Heart right ventricle (tissue), 16 donors: ENCODE measurements around the gene KIAA0513. TPM values are rescaled to one million over a fixed set of nuclear protein-coding genes. Genes with fewer than 3 reads are reported as not detected.

ENCODE experiments used
- ATAC-seq, 8 donors: fragments of 200-7000 bp; cut with Tn5 transposase; one replicate each; pipeline ENCODE4 v1.9.1; 2020; ENCODE audit warnings: mild to moderate bottlenecking in 8 of 8, moderate library complexity in 8 of 8, moderate number of reproducible peaks in 1 of 8
- DNase-seq, 2 donors: peaks; one replicate each; pipeline ENCODE4 v3.0.0-alpha.2; 2020
- H3K27ac ChIP-seq, 10 donors: fragments of 200-600 bp; sonication (generic) in 2 of 10; one replicate each; pipeline versions ENCODE4 v1.5.0 to v1.8.0; 2020 to 2022; ENCODE audit warnings: mild to moderate bottlenecking in 3 of 10
- H3K27me3 ChIP-seq, 7 donors: fragments of 200-600 bp; one replicate each; pipeline ENCODE4 v1.8.0; 2021 to 2022; ENCODE audit warnings: mild to moderate bottlenecking in 2 of 7
- H3K36me3 ChIP-seq, 9 donors: fragments of 200-600 bp; sonication (generic) in 1 of 9; one replicate each; pipeline versions ENCODE4 v1.5.0 to v1.8.0; 2020 to 2022; ENCODE audit warnings: mild to moderate bottlenecking in 2 of 9
- H3K4me1 ChIP-seq, 9 donors: fragments of 200-600 bp; sonication (generic) in 1 of 9; one replicate each; pipeline versions ENCODE4 v1.5.0 to v1.8.0; 2020 to 2022; ENCODE audit warnings: mild to moderate bottlenecking in 4 of 9
- H3K4me3 ChIP-seq, 10 donors: fragments of 200-600 bp; sonication (generic) in 2 of 10; one replicate each; pipeline versions ENCODE4 v1.5.0 to v1.8.0; 2020 to 2022; ENCODE audit warnings: mild to moderate bottlenecking in 7 of 10, moderate library complexity in 2 of 10
- H3K9me3 ChIP-seq, 11 donors: fragments of 200-600 bp in 10 of 11; sonication (generic) in 2 of 11; one replicate each; pipeline versions ENCODE4 v1.5.0 to v1.8.0; 2013 to 2022; ENCODE audit warnings: mild to moderate bottlenecking in 2 of 11, control low read depth in 1 of 11, moderate library complexity in 1 of 11
- WGBS, 2 donors: extraction: QIAGEN DNeasy Blood & Tissue Kit; methylation state at CpG; one replicate each; pipeline ENCODE4 v1.1.7; 2013; ENCODE audit warnings: inconsistent platforms in 1 of 2; 5-methylcytosine and 5-hydroxymethylcytosine counted together
- intact Hi-C, 10 donors: fragments of 100-400 bp; cut with DNase I; formaldehyde crosslinking; loops; one replicate each; pipeline versions ENCODE4 v1.11.1 to v1.14.2; 2022
- polyA plus RNA-seq, 2 donors: library from polyadenylated mRNA; stranded (reverse); fragments of 200-250 nt; gene quantifications; one replicate each; pipeline ENCODE4 v1.2.3, GENCODE V29; 2013
- total RNA-seq, 10 donors: library from RNA; stranded (reverse); fragmentation: NEBNext Ultra II Directional in 3 of 10; extraction: Animal tissue kit (Norgen Biotek cat#: 25700) in 3 of 10; gene quantifications; one replicate each; pipeline versions ENCODE4 v1.2.1 to v1.2.4, GENCODE V29; 2021 to 2023
- TF ChIP-seq, protein P1 (sequence below), 9 donors: fragments of 200-600 bp; sonication (generic) in 2 of 9; IDR thresholded peaks; one replicate each; pipeline versions ENCODE4 v1.5.0 to v1.8.0; 2021 to 2022; ENCODE audit warnings: antibody characterized with exemption in 9 of 9, mild to moderate bottlenecking in 5 of 9, moderate library complexity in 1 of 9
- donor health status: Arrhythmogenic right ventricular cardiomyopathy.
- donor health status: ischemic (EF 13 %, LVEDD 7.1; RV severe dilation, severe dysfunction).
- donor health status: healthy with polysubstance abuse.
- donor health status: DM: no; HTN: yes; CAD: no.
- donor health status: DM: no; HTN: no; CAD: no.
- donor health status: ischemic (EF 25% LVEDD 6.9; RV normal size, moderate dysfunction).
- donor health status: ischemic (EF 25% LVEDD 5.7; RV mildly dilated, moderate dysfunction).
- donor health status: healthy.
- donor health status: DM: yes; HTN: yes; CAD: no.
- donor health status: Ischemic cardiomyopathy.
- donor health status: ischemic (EF 35%, LVEDD 5.7; RV mildly dilated, moderate dysfunction).
- donor health status: nonischemic (EF 11% LVEDD 7.7; RV severe dilation, severe dysfunction).
- donor health status: DM: yes; HTN: yes; CAD: no.
- donor health status: PGD.
- donor health status: ischemic (EF 29% LVEDD 5.4; RV normal size, mild dysfunction).
- donor health status: nonischemic (EF 23%, LVEDD 6.1; RV moderate dilation, normal function).

Gene KIAA0513
- total and polyA plus RNA-seq, 12 donors: 2.4 to 10.9 (median 8.3) TPM

DNA sequence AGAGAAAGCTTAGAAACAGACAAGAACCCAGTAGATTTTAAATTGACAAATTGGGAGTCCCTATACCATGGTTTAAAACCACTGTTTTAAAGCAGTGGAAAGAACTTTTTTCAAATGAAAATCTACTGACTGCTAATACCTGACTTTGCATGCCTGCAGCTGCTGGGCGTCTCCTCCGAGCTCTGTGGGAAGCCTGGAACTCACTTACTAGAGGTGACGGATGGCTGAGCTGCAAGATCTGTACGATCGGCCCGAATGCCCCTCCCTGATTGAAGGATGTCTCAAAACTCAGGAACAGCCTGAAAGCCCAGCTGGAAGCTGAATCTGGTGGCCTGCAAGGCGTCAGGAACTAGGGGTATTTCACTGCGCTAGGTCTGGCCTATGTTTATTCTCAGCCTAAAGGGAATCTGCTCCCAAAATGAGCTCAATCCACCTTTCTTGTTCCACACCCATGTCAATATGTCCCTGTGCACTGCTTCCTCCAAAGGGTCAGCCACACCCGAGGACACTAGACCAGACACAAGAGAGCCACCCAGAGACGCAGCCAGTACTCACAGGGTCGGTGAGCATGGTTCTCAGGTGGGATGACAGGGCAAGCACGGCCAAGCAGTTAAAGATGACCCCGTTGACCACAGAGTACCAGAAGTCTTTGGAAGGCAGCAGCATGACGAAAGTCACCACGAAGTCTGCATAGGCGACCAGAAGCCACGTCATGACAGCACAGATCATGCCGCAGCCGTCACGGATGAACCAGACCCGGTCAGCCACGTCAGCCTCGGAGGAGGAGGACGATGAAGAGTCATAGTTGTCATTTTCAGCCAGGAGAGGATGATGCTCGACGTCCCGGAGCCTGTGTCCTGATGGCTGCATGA, 37.6 kb upstream of the KIAA0513 start:
- TF ChIP-seq, protein P1, sequence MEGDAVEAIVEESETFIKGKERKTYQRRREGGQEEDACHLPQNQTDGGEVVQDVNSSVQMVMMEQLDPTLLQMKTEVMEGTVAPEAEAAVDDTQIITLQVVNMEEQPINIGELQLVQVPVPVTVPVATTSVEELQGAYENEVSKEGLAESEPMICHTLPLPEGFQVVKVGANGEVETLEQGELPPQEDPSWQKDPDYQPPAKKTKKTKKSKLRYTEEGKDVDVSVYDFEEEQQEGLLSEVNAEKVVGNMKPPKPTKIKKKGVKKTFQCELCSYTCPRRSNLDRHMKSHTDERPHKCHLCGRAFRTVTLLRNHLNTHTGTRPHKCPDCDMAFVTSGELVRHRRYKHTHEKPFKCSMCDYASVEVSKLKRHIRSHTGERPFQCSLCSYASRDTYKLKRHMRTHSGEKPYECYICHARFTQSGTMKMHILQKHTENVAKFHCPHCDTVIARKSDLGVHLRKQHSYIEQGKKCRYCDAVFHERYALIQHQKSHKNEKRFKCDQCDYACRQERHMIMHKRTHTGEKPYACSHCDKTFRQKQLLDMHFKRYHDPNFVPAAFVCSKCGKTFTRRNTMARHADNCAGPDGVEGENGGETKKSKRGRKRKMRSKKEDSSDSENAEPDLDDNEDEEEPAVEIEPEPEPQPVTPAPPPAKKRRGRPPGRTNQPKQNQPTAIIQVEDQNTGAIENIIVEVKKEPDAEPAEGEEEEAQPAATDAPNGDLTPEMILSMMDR (IDR thresholded peaks at IDR 0.05): no peak
- H3K9me3 ChIP-seq: no peaks in the 10 kb centered on the region
- intact Hi-C loops: loop anchor here in 1 of 10 donors (10.0 kb wide), 1 partner anchor 95 kb away; no protein-coding TSS in a partner anchor
- H3K4me3 ChIP-seq: no peak overlapping the region
- H3K27ac ChIP-seq: no peak overlapping the region
- H3K27me3 ChIP-seq: no peaks in the 10 kb centered on the region
- H3K36me3 ChIP-seq: peaks cover 0 to 97% (median 56%) of the 10 kb centered on the region in 9 donors
- 88% methylated on average over 27 of the region's 27 CpGs for WGBS, 2 donors
- no peak for DNase-seq
- H3K4me1 ChIP-seq: peaks cover 0 to 56% (median 8%) of the 10 kb centered on the region in 9 donors
- no peak for ATAC-seq

DNA sequence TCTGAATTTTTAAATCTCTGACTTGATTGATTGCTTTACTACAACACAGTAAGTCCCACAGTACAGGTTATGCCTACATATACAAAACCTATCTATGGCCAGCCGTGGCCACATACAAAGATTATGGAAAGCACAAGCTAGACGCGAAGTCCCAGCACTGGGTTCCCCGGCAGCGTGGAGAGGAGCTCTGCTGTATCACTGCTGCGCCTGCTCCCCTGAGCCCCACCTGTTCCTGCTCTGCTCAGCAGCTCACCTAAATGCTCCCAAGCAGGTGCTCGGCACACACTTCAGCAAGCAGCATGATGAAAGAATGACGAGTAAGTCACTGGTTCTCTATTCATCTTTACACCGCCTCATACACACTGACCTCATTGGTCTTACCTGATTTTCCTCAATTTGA, 36.8 kb upstream of the KIAA0513 start:
- H3K9me3 ChIP-seq: no peaks in the 10 kb centered on the region
- 93 to 95% methylated on average over 9 of the region's 9 CpGs for WGBS, 2 donors
- ATAC-seq (no peak), DNase-seq (no peak)
- H3K4me3 ChIP-seq: no peak overlapping the region
- H3K4me1 ChIP-seq: peaks cover 0 to 56% (median 8%) of the 10 kb centered on the region in 9 donors
- no peak overlapping the region for H3K27ac ChIP-seq
- TF ChIP-seq, protein P1 (IDR thresholded peaks at IDR 0.05): no peak
- peaks cover 0 to 97% (median 63%) of the 10 kb centered on the region in 9 donors for H3K36me3 ChIP-seq
- intact Hi-C loops: no loop called here
- no peaks in the 10 kb centered on the region for H3K27me3 ChIP-seq

DNA sequence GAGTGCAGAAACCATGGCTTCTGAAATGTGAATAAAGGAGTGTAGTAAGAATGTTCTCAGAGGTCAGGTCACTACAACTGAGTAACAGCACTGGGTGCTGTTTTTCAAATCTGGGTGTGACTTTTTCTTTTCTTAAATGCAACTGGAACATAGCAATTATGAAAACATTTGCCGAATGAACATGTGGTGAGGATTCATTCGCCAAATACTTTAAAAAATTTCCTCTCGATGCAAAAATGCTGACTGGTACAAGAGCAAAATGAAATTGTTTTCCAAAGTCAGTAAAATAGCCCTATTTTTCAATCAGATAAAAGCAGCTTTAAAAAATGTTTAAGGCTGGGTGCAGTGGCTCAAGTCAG, 34.9 kb upstream of the KIAA0513 start:
- no peak overlapping the region for H3K4me3 ChIP-seq
- whole genome bisulfite sequencing, 2 donors: 74 to 82% methylated on average over 3 of the region's 3 CpGs
- DNase-seq (no peak), ATAC-seq (peak in 1 of 8 donors; percentile 21)
- no peaks in the 10 kb centered on the region for H3K9me3 ChIP-seq
- intact Hi-C loops: no loop called here
- no peaks in the 10 kb centered on the region for H3K27me3 ChIP-seq
- peaks cover 0 to 80% (median 53%) of the 10 kb centered on the region in 9 donors for H3K36me3 ChIP-seq
- peaks cover 0 to 55% (median 8%) of the 10 kb centered on the region in 9 donors for H3K4me1 ChIP-seq
- peak overlapping the region in 1 of 10 donors; percentile 20 for H3K27ac ChIP-seq
- TF ChIP-seq, protein P1 (IDR thresholded peaks at IDR 0.05): no peak

DNA sequence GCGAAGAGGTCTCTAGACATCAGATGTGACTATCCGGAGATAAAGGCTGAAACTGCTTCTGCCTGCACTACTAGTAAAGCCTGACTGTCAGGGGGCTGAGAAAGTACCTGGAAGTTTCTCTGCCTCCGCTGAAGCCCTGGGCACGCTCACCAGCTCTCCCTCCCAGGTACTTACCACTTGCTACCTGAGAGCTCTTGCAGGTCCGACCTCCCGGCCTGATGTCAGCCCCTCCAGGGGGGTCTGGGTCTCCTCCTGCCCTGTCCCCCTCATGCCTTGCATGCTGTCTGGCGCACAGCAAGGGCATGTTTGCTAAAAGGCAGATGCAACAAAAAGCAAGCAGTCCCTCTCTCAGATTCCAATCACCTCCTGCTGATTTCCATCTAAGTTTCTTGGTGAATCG, 33.7 kb upstream of the KIAA0513 start:
- DNase-seq (no peak), ATAC-seq (no peak)
- WGBS, 2 donors: 93% methylated on average over 8 of the region's 8 CpGs
- intact Hi-C loops: no loop called here
- Histone ChIP-seq H3K36me3 (peaks cover 0 to 68% (median 43%) of the 10 kb centered on the region in 9 donors), H3K4me3 (no peak overlapping the region), H3K4me1 (peaks cover 0 to 58% (median 9%) of the 10 kb centered on the region in 9 donors), H3K27ac (peak overlapping the region in 1 of 10 donors; percentile 92), H3K9me3 (no peaks in the 10 kb centered on the region), H3K27me3 (no peaks in the 10 kb centered on the region)
- TF ChIP-seq, protein P1 (IDR thresholded peaks at IDR 0.05): no peak
